K562 (cell line): ENCODE results near the gene MICAL1. TPM values are rescaled to one million over a fixed set of nuclear protein-coding genes. Genes with fewer than 3 reads are reported as not detected.
A peak's percentile ranks its signal among the peaks of the same experiment; 100 is the strongest.

Experiments used
- ATAC-seq: fragments of 200-7000 bp; cut with Tn5 transposase; 3 replicates; pipeline ENCODE4 v1.9.1; 2020; ENCODE audit warnings: moderate library complexity
- BruUV-seq: library from RNA; stranded (reverse); fragments of 400-500 nt; replicated peaks from 2 replicates; lab custom pipeline; 2021; lab: Mats Ljungman, UMichigan
- CTCF ChIA-PET: fragments of 300-600 bp; formaldehyde crosslinking; extraction: SDS; loops from one replicate; lab custom pipeline; 2021; ENCODE audit warnings: low intra/inter-chr PET ratio; lab: Yijun Ruan, JAX
- POLR2A ChIA-PET: fragments of 300-600, 350-650 bp; sonication (Branson Sonifier 250); formaldehyde crosslinking; extraction: SDS; loops from one replicate; lab custom pipeline; 2021; ENCODE audit warnings: antibody characterized with exemption, inconsistent platforms; lab: Yijun Ruan, JAX
- DNase-seq, 4 experiments: peaks; one replicate each; pipeline versions ENCODE4 v3.0.0 to v3.0.0-alpha.2; 2011 to 2018; ENCODE audit warnings: low spot score in 3 of 4, mixed read lengths in 3 of 4; ENCODE audit errors: extremely low read depth in 1 of 4
- FAIRE-seq: peaks from 2 replicates; lab custom pipeline; 2011; peaks lifted over from hg19 to GRCh38; lab: Jason Lieb, UNC
- H2AFZ ChIP-seq: 2 replicates; pipeline ENCODE4 v1.6.0; 2011; ENCODE audit warnings: low read depth, low read length, control low read depth, inconsistent platforms
- H3K27ac ChIP-seq: fragments of 200-600 bp; 3 replicates; pipeline ENCODE4 v1.8.0; 2011; ENCODE audit warnings: low read depth, mild to moderate bottlenecking, control low read depth, inconsistent platforms, low read length, moderate library complexity, mixed read lengths; ENCODE audit errors: extremely low read depth
- H3K27me3 ChIP-seq, 2 experiments: fragments of 300-600 bp in 1 of 2; 2 replicates in 1 of 2; 3 replicates in 1 of 2; pipeline versions ENCODE4 v1.6.0 to v1.8.0; 2011; ENCODE audit warnings: inconsistent platforms in 2 of 2, low read length in 2 of 2, mild to moderate bottlenecking in 1 of 2, mixed read lengths in 1 of 2, moderate library complexity in 1 of 2; ENCODE audit not compliant: control insufficient read depth in 2 of 2, insufficient read depth in 2 of 2
- H3K36me3 ChIP-seq: fragments of 300-600 bp; 3 replicates; pipeline ENCODE4 v1.8.0; 2011; ENCODE audit warnings: mild to moderate bottlenecking, low read length, inconsistent platforms; ENCODE audit not compliant: control insufficient read depth, insufficient read depth
- H3K4me1 ChIP-seq, 2 experiments: fragments of 200-600 bp in 1 of 2; replicated peaks in 1 of 2; 2 replicates in 1 of 2; 3 replicates in 1 of 2; pipeline versions ENCODE4 v1.5.1 to v1.8.0; 2011; ENCODE audit warnings: inconsistent platforms in 2 of 2, low read length in 2 of 2, mild to moderate bottlenecking in 1 of 2, mixed read lengths in 1 of 2, moderate library complexity in 1 of 2; ENCODE audit not compliant: control insufficient read depth in 2 of 2, insufficient read depth in 2 of 2
- H3K4me2 ChIP-seq: 2 replicates; pipeline ENCODE4 v1.6.1; 2011; ENCODE audit warnings: low read length, control low read depth, inconsistent platforms, mixed read lengths; ENCODE audit not compliant: insufficient read depth
- H3K4me3 ChIP-seq: fragments of 200-600 bp; sonication (generic), shearing (Covaris generic); 2 replicates; pipeline ENCODE4 v1.5.1; 2016; ENCODE audit warnings: control low read depth, inconsistent platforms
- H3K79me2 ChIP-seq: fragments of 200-600 bp; 3 replicates; pipeline ENCODE4 v1.8.0; 2011; ENCODE audit warnings: low read length, inconsistent platforms; ENCODE audit not compliant: control insufficient read depth, insufficient read depth
- H3K9ac ChIP-seq, 2 experiments: 2 replicates each; pipeline versions ENCODE4 v1.6.0 to v1.6.1; 2011; ENCODE audit warnings: low read depth in 2 of 2, low read length in 2 of 2, control low read depth in 1 of 2, inconsistent platforms in 1 of 2, mild to moderate bottlenecking in 1 of 2, mixed read lengths in 1 of 2; ENCODE audit not compliant: insufficient read depth in 1 of 2
- H3K9me1 ChIP-seq: one replicate; pipeline ENCODE4 v1.6.0; 2011; ENCODE audit warnings: inconsistent platforms, mild to moderate bottlenecking, low read length, moderate library complexity; ENCODE audit not compliant: control insufficient read depth, insufficient read depth
- H3K9me3 ChIP-seq: replicated peaks from 2 replicates; pipeline ENCODE4 v1.5.1; 2011; ENCODE audit warnings: low read depth, low read length, inconsistent platforms; ENCODE audit not compliant: control insufficient read depth, insufficient read depth
- H4K20me1 ChIP-seq: replicated peaks from 2 replicates; pipeline ENCODE4 v1.6.1; 2011; ENCODE audit warnings: low read length, inconsistent platforms, mixed read lengths; ENCODE audit not compliant: control insufficient read depth, insufficient read depth
- ATF6 ChIP-seq: sonication (generic); formaldehyde crosslinking; IDR thresholded peaks from 2 replicates; pipeline ENCODE4 v1.4.0; 2020; ENCODE audit warnings: mild to moderate bottlenecking, missing genetic modification reagents
- CBFA2T3 ChIP-seq: fragments of 450-650 bp; IDR thresholded peaks from 2 replicates; pipeline ENCODE4 v1.6.1; 2017
- EGR1 ChIP-seq: fragments of 450-650 bp; conservative IDR thresholded peaks from 2 replicates; pipeline ENCODE4 v1.6.1; 2017; ENCODE audit warnings: mild to moderate bottlenecking
- MTA3 ChIP-seq: fragments of 450-650 bp; formaldehyde crosslinking; IDR thresholded peaks from 2 replicates; pipeline ENCODE4 v1.6.1; 2017; ENCODE audit warnings: mild to moderate bottlenecking, borderline replicate concordance
- RFX1 ChIP-seq: fragments of 450-650 bp; IDR thresholded peaks from 2 replicates; pipeline ENCODE4 v1.6.1; 2016; ENCODE audit warnings: mild to moderate bottlenecking, moderate library complexity
- SREBF1 ChIP-seq: fragments of 150-350 bp; IDR thresholded peaks from 2 replicates; pipeline ENCODE4 v1.6.1; 2014; ENCODE audit warnings: antibody characterized with exemption, low read depth, low read length, borderline replicate concordance
- TCF7 ChIP-seq: sonication (generic); IDR thresholded peaks from 2 replicates; pipeline ENCODE4 v1.6.1; 2016; ENCODE audit warnings: antibody characterized with exemption, borderline replicate concordance
- ZBTB5 ChIP-seq: fragments of 450-650 bp; IDR thresholded peaks from 2 replicates; pipeline ENCODE4 v1.6.1; 2017; ENCODE audit warnings: antibody characterized with exemption
- ZNF239 ChIP-seq: fragments of 250-450 bp; sonication (Bioruptor Pico); IDR thresholded peaks from 2 replicates; pipeline ENCODE4 v1.4.0; 2020; ENCODE audit warnings: mild to moderate bottlenecking
- WGBS: fragments of 100-300 bp; shearing (Covaris generic); methylation state at CpG from one replicate; pipeline ENCODE4 v1.1.6; 2016; ENCODE audit warnings: low coverage, mixed read lengths; ENCODE audit not compliant: insufficient coverage; ENCODE audit errors: missing lambda C conversion rate; 5-methylcytosine and 5-hydroxymethylcytosine counted together
- in situ Hi-C: fragments of 300-500 bp; cut with MboI; formaldehyde crosslinking; loops from 4 replicates; pipeline ENCODE4 v1.15.0; 2018; ENCODE audit warnings: inconsistent platforms, mixed read lengths
- intact Hi-C: fragments of 100-400 bp; cut with micrococcal nuclease; formaldehyde crosslinking; loops from 2 replicates; pipeline ENCODE4 v1.14.2; 2022
- polyA plus RNA-seq, 8 experiments: library from polyadenylated mRNA; depleted of rRNA in 4 of 8; stranded (reverse) in 5 of 8; unstranded in 3 of 8; fragments of >200 nt; fragmentation: Nextera tagmentation in 2 of 8; fragmentation: Illumina TruSeq in 1 of 8; extraction: Ambion mirVana in 2 of 8; extraction: Trizol in 1 of 8; gene quantifications; 2 replicates each; pipeline versions ENCODE4 v1.2.1 to v1.2.3, GENCODE V29; 2011 to 2014; ENCODE audit warnings: inconsistent platforms in 1 of 8, missing spikeins in 1 of 8
- total RNA-seq, 7 experiments: library from RNA; depleted of rRNA in 6 of 7; stranded (reverse); fragments of >200 nt in 6 of 7; fragmentation: Illumina TruSeq in 2 of 7; extraction: Trizol in 2 of 7; gene quantifications; 2 replicates each; pipeline versions ENCODE4 v1.2.1 to v1.2.3, GENCODE V29; 2011 to 2021; ENCODE audit warnings: low replicate concordance in 1 of 7
- TF ChIP-seq, protein P1 (sequence below): fragments of 250-450 bp; sonication (Bioruptor Pico); IDR thresholded peaks from 2 replicates; pipeline ENCODE4 v1.4.0; 2020
- TF ChIP-seq, protein P2 (sequence below): fragments of 250-450 bp; sonication (Bioruptor Pico); IDR thresholded peaks from 2 replicates; pipeline ENCODE4 v1.8.0; 2021; ENCODE audit warnings: moderate library complexity, mild to moderate bottlenecking, inconsistent platforms

Gene MICAL1
- total and polyA plus RNA-seq, 9 of the 15 experiments (the other 6 are each of a cell fraction or from before 2014, with no cell fraction given) = 0.07 to 15.2 (median 7.0) TPM

GRCh38 chr6:109491207-109491938, 35.8 kb upstream of the MICAL1 start:
- peak in 1 of 4 experiments; percentile 47 for DNase-seq
- POLR2A ChIA-PET = interaction anchor here (0.7 to 2.0 kb wide), 6 partner anchors 9 to 452 kb away, joined by 3 to 7 read pairs (median 4); partner anchors contain the start of gene ZBTB24
- CTCF ChIA-PET = no interaction called here
- Histone ChIP-seq H2AFZ (peak overlapping the region; percentile 91), H3K9ac (no peak overlapping the region), H3K4me3 (no peak overlapping the region), H3K4me1 (peaks cover 0 to 17% of the 10 kb centered on the region in 2 experiments; a peak in 3 of 5 replicates), H4K20me1 (no peaks in the 10 kb centered on the region), H3K27ac (peak overlapping the region; percentile 50; the same call in 1 of the 3 replicates), H3K27me3 (peaks cover under 1 to 4% of the 10 kb centered on the region in 2 experiments; a peak in 3 of 5 replicates), H3K79me2 (no peaks in the 10 kb centered on the region), H3K9me1 (no peaks in the 10 kb centered on the region), H3K9me3 (no peaks in the 10 kb centered on the region), H3K4me2 (peak overlapping the region; percentile 39; the same call in 1 of the 2 replicates), H3K36me3 (no peaks in the 10 kb centered on the region)
- in situ Hi-C loops (no loop called here), intact Hi-C loops (no loop called here)
- BruUV-seq = no TSS peak
- FAIRE-seq = no peak
- WGBS = 18% methylated on average over 5 of the region's 5 CpGs
- peak; percentile 83 for ATAC-seq
- TF ChIP-seq MTA3 (no peak), TCF7 (no peak), ATF6 (CRISPR knock-in tag) (no peak), EGR1 (no peak), SREBF1 (no peak), ZBTB5 (no peak), ZNF239 (CRISPR knock-in tag) (0 out of 2 replicates have a peak, but pooled peaks have one; percentile 18), RFX1 (no peak), CBFA2T3 (no peak)
- TF ChIP-seq, protein P1, sequence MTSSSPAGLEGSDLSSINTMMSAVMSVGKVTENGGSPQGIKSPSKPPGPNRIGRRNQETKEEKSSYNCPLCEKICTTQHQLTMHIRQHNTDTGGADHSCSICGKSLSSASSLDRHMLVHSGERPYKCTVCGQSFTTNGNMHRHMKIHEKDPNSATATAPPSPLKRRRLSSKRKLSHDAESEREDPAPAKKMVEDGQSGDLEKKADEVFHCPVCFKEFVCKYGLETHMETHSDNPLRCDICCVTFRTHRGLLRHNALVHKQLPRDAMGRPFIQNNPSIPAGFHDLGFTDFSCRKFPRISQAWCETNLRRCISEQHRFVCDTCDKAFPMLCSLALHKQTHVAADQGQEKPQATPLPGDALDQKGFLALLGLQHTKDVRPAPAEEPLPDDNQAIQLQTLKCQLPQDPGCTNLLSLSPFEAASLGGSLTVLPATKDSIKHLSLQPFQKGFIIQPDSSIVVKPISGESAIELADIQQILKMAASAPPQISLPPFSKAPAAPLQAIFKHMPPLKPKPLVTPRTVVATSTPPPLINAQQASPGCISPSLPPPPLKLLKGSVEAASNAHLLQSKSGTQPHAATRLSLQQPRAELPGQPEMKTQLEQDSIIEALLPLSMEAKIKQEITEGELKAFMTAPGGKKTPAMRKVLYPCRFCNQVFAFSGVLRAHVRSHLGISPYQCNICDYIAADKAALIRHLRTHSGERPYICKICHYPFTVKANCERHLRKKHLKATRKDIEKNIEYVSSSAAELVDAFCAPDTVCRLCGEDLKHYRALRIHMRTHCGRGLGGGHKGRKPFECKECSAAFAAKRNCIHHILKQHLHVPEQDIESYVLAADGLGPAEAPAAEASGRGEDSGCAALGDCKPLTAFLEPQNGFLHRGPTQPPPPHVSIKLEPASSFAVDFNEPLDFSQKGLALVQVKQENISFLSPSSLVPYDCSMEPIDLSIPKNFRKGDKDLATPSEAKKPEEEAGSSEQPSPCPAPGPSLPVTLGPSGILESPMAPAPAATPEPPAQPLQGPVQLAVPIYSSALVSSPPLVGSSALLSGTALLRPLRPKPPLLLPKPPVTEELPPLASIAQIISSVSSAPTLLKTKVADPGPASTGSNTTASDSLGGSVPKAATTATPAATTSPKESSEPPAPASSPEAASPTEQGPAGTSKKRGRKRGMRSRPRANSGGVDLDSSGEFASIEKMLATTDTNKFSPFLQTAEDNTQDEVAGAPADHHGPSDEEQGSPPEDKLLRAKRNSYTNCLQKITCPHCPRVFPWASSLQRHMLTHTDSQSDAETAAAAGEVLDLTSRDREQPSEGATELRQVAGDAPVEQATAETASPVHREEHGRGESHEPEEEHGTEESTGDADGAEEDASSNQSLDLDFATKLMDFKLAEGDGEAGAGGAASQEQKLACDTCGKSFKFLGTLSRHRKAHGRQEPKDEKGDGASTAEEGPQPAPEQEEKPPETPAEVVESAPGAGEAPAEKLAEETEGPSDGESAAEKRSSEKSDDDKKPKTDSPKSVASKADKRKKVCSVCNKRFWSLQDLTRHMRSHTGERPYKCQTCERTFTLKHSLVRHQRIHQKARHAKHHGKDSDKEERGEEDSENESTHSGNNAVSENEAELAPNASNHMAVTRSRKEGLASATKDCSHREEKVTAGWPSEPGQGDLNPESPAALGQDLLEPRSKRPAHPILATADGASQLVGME (CRISPR knock-in tag) = no peak
- TF ChIP-seq, protein P2, sequence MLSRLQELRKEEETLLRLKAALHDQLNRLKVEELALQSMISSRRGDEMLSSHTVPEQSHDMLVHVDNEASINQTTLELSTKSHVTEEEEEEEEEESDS (CRISPR knock-in tag) = no peak
